HepG2 (cell line): ENCODE results near the gene WNK2.
"Not testable (repeated sequence)": the region's sequence is repeated elsewhere in the genome, so short reads cannot be mapped to it uniquely, and the experiment has no call there.

Source experiments
- CHD4 ChIP-seq: fragments of 200-600 bp; sonication (generic); IDR thresholded peaks from 2 replicates; pipeline ENCODE4 v1.7.0; 2017; ENCODE audit warnings: mild to moderate bottlenecking, low read length, borderline replicate concordance
- FOSL1 ChIP-seq: sonication (generic); formaldehyde crosslinking; IDR thresholded peaks from 2 replicates; pipeline ENCODE4 v1.9.0; 2021; ENCODE audit warnings: missing genetic modification reagents, borderline replicate concordance
- KDM1A ChIP-seq: IDR thresholded peaks from 2 replicates; pipeline ENCODE4 v1.6.1; 2016; ENCODE audit warnings: missing compliant biosample characterization
- POLR2AphosphoS5 ChIP-seq: IDR thresholded peaks from 2 replicates; pipeline ENCODE4 v1.6.1; 2012; ENCODE audit warnings: low read depth, low read length
- RELA ChIP-seq: sonication (generic); formaldehyde crosslinking; IDR thresholded peaks from 2 replicates; pipeline ENCODE4 v1.4.0; 2020; ENCODE audit warnings: missing genetic modification reagents
- SMARCC2 ChIP-seq: fragments of 450-650 bp; IDR thresholded peaks from 2 replicates; pipeline ENCODE4 v1.6.1; 2017; ENCODE audit warnings: antibody characterized with exemption, mild to moderate bottlenecking
- ZNF501 ChIP-seq: sonication (generic); formaldehyde crosslinking; IDR thresholded peaks from 2 replicates; pipeline ENCODE4 v1.5.1; 2020; ENCODE audit warnings: mild to moderate bottlenecking, moderate library complexity, missing genetic modification reagents
- ZNF598 ChIP-seq: sonication (generic); formaldehyde crosslinking; IDR thresholded peaks from 2 replicates; pipeline ENCODE4 v1.5.1; 2020; ENCODE audit warnings: mild to moderate bottlenecking, missing genetic modification reagents, borderline replicate concordance
- ZNF792 ChIP-seq: IDR thresholded peaks from 2 replicates; pipeline ENCODE4 v1.6.1; 2016
- TF ChIP-seq, protein P1 (sequence below): sonication (generic); formaldehyde crosslinking; IDR thresholded peaks from 2 replicates; pipeline ENCODE4 v1.4.0; 2020; ENCODE audit warnings: missing genetic modification reagents
- TF ChIP-seq, protein P2 (sequence below): sonication (generic); formaldehyde crosslinking; IDR thresholded peaks from 2 replicates; pipeline ENCODE4 v1.4.0; 2020; ENCODE audit warnings: missing genetic modification reagents
- TF ChIP-seq, protein P3 (sequence below): sonication (generic); formaldehyde crosslinking; conservative IDR thresholded peaks from 2 replicates; pipeline ENCODE4 v1.8.1; 2023; ENCODE audit warnings: missing genetic modification reagents

DNA sequence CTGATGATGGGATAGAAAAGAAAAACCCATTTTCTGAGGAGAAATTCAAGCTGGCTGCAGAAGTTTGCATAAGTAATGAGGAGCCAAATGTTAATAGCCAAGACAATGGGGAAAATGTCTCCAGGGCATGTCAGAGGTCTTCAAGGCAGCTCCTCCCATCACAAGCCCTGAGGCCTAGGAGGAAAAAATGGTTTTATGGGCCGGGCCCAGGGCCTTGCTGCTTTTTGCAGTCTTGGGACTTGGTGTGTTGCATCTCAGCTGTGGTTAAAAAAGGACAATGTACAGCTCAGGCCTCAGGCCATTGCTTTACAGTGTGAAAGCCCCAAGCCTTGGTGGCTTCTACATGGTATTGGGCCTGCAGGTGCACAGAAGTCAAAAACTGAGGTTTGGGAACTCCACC, 154.3 kb downstream of the WNK2 start:
- TF ChIP-seq, protein P1, sequence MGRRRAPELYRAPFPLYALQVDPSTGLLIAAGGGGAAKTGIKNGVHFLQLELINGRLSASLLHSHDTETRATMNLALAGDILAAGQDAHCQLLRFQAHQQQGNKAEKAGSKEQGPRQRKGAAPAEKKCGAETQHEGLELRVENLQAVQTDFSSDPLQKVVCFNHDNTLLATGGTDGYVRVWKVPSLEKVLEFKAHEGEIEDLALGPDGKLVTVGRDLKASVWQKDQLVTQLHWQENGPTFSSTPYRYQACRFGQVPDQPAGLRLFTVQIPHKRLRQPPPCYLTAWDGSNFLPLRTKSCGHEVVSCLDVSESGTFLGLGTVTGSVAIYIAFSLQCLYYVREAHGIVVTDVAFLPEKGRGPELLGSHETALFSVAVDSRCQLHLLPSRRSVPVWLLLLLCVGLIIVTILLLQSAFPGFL (CRISPR knock-in tag) = not testable (repeated sequence)
- not testable (repeated sequence) for TF ChIP-seq RELA (CRISPR knock-in tag); ZNF501 (CRISPR knock-in tag); KDM1A (CRISPR knock-in tag); POLR2AphosphoS5; FOSL1 (CRISPR knock-in tag); ZNF598; SMARCC2; CHD4; ZNF792 (CRISPR knock-in tag)
- TF ChIP-seq, protein P2, sequence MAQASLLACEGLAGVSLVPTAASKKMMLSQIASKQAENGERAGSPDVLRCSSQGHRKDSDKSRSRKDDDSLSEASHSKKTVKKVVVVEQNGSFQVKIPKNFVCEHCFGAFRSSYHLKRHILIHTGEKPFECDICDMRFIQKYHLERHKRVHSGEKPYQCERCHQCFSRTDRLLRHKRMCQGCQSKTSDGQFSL (CRISPR knock-in tag) = not testable (repeated sequence)
- TF ChIP-seq, protein P3, sequence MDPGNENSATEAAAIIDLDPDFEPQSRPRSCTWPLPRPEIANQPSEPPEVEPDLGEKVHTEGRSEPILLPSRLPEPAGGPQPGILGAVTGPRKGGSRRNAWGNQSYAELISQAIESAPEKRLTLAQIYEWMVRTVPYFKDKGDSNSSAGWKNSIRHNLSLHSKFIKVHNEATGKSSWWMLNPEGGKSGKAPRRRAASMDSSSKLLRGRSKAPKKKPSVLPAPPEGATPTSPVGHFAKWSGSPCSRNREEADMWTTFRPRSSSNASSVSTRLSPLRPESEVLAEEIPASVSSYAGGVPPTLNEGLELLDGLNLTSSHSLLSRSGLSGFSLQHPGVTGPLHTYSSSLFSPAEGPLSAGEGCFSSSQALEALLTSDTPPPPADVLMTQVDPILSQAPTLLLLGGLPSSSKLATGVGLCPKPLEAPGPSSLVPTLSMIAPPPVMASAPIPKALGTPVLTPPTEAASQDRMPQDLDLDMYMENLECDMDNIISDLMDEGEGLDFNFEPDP (CRISPR knock-in tag) = not testable (repeated sequence)
